SKM-1 treated with dmso at 0.1 percent for 144 hours (cell line): ENCODE measurements around the gene PCDH10.

Experiments used
- DNase-seq: peaks from one replicate; lab custom pipeline; 2025; ENCODE audit not compliant: unreplicated experiment; lab: John Stamatoyannopoulos, UW

PCDH10 gene, protein sequence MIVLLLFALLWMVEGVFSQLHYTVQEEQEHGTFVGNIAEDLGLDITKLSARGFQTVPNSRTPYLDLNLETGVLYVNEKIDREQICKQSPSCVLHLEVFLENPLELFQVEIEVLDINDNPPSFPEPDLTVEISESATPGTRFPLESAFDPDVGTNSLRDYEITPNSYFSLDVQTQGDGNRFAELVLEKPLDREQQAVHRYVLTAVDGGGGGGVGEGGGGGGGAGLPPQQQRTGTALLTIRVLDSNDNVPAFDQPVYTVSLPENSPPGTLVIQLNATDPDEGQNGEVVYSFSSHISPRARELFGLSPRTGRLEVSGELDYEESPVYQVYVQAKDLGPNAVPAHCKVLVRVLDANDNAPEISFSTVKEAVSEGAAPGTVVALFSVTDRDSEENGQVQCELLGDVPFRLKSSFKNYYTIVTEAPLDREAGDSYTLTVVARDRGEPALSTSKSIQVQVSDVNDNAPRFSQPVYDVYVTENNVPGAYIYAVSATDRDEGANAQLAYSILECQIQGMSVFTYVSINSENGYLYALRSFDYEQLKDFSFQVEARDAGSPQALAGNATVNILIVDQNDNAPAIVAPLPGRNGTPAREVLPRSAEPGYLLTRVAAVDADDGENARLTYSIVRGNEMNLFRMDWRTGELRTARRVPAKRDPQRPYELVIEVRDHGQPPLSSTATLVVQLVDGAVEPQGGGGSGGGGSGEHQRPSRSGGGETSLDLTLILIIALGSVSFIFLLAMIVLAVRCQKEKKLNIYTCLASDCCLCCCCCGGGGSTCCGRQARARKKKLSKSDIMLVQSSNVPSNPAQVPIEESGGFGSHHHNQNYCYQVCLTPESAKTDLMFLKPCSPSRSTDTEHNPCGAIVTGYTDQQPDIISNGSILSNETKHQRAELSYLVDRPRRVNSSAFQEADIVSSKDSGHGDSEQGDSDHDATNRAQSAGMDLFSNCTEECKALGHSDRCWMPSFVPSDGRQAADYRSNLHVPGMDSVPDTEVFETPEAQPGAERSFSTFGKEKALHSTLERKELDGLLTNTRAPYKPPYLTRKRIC

GRCh38 chr4:133148690-133149363, at the start of gene PCDH10:
Gene PCDH10 (plus strand): TSS chr4:133149294. CDS start chr4:133150141, 847 bp downstream.
- peak; percentile 83 for DNase-seq

DNA sequence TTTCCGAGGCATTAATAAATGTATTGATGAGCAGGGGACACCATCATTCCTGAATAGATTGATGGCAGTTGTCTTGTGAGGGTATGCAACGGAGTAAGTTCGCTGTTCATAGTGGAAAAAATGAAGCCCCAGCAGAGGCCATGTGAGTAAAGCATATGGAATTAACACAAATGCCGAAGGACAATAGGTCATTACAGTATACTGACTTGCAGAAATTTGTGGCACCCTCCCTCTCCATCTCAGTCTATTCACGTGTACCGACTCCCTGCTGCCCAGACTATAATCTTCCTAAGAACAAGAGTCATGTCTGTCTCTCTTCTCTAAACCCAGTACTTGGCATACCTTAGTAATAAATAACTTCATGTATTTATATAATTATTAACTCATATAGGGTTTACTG, 47.1 kb upstream of the PCDH10 start:
- no peak for DNase-seq

DNA sequence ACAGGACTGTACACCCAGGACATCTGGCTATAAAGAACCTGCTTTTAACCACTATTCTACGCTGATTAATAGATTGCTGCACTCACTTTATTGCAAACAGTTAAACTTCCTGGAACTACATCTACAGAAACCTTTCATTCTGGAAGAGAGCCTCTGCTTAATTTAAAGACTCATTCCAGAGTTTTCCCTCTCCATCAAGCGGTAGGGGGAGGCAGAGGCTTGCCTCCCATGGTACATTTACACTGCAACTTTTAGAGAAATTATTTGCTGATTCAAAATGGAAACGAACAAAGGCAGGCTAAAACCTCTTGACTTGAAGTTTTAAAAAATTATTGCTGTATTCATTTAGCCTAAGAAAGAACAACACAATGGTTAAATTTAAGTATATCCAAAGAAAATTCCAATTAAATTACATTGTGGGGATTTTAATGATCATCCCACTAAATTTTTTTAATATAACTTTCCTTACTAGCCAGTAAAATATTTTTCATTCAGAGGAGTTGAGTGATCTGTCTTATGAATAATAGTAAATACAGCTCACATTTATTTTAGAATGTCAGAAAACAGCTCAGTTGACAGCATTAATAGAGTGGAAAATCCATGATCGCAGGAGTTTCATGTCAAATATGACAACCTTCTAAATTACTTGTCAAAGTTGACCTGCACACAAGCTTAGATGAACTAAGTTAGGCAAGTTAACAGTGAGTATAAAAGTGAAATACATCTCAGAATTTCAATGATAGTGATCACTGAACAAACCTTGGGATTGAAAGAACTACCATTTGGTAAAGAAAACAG, 46.3 kb upstream of the PCDH10 start:
- DNase-seq = no peak

- DNase-seq = no peak
Measured at GRCh38 chr4:133112641-133113040, 36.5 kb upstream of the PCDH10 start.

- DNase-seq = no peak
Measured at GRCh38 chr4:133124746-133125145, 24.3 kb upstream of the PCDH10 start.

DNA sequence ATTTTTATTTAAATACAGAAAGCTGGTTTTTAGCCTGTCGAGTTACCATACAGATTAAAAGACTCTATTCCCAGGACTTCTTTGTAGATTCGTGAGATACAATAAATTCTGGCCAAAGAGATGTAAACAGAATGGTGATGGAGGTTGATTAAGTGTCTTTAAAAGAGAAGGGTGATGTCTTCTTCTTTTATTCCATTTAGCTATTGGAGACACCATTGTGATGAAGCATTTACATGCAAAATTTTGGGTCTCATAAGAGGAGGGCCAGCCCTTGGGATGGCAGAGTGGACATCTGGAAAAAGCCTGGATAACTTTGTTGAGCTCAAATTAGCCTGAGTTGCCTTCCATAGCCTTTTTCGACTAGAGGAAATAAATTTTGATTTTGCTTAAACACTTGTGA, 21.6 kb upstream of the PCDH10 start:
- DNase-seq = no peak

GRCh38 chr4:133129237-133129636, 19.9 kb upstream of the PCDH10 start:
- DNase-seq = no peak

GRCh38 chr4:133130171-133130570, 18.9 kb upstream of the PCDH10 start:
- DNase-seq = no peak

GRCh38 chr4:133131829-133132460, 17.1 kb upstream of the PCDH10 start:
- no peak for DNase-seq

- DNase-seq = no peak
Measured at GRCh38 chr4:133136833-133137232, 12.3 kb upstream of the PCDH10 start.

DNA sequence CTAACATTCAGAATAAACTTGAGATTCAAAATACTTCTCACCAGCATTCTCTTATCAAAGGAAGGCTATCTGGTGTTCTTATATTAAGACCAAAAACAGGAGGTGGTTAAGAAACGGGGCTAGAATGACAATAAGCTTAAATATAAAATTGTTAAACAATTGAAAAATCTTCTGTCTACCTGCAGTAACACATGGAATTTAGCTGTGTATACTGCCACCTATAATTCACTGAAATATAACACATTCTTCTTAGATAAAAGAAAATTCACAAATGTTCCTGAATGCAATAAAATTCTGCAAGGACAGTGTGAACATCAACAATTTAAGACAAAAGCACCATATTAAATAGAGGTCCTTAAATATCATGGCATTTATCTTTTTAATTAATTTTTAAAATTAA, 11.5 kb upstream of the PCDH10 start:
- no peak for DNase-seq

DNA sequence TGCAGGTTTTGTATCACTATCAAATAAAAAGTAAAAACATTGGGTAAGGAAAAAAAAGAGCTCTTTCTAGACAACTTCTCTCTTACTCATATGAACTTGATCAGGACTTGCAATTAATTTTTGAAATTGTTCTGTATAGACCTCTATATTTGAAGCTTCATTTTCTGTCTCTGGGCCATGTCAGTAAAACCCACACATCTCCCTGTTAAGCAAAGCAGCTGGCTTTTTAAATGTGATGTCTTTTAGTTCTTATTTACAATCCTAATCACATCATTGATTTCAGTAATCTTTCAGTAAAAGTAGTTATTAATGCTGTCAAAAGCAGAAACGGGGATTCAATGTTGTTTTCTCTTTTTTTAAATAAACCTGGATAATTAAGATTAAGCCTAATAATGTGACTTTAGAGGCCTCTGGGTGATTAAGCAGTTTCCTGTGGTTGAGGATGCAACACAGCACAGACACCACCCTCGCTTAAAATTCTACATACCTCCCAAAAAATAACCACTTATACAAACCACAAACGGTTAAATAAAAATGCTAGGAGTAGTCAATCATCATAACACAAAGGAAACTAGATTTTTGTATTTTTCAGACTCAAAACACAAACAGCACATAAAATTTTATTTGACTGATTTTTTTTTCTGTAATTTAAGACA, 5.2 kb upstream of the PCDH10 start:
- DNase-seq = no peak

DNA sequence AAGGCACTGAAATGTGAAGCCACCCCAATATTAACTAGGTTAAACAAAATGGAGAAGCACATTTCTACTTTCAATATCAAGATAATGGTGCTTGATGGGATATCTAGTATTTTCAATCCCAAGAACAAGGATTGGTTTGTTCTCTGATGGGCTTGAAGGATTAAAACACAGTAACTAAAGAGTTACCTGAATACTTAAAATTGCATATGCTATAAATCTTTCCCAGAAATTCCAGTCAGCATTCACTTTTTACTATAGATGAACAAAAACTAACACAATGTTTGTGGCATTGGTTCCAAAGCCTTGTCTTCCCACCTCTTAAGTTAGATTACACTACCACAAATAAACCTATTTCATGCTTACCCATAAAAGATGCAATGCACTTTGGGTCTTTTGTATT, 3.9 kb upstream of the PCDH10 start:
- no peak for DNase-seq

DNA sequence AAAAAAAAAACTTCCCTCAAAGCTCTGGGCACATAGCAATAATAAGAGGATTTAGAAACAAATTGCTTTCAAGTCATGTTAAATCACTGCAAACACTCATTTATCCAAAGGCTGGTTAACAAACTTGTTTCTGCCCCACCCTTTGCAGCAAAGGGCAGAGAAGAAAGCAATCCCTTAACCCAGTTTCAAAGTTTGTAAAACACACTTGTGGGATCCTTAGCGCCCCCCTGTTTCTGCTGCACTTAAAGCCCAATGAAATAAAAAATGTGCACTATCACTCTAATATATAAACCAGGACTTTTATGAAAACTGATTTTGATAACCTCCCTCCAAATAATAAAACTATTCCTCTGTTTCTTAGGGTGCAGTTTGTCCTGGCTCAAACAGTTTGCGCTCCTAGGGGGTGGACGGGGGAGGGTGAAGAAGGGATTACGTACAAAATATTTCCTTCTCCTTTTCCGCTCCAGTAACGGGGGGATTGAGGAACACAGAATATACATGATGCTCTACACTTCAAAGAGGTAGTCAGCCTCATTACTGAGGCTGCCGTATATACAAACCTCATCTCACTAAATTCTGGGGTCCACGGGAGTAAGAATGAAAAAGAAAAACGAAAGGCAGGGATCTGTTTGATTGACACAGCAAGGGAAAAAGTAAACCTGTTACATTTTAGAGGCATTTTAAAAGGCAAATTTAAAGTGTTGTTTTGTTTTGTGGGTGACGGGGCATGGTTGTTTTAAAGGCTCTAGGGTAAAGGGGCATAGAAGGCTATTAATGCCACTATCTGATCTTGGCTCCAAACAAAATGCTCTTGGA, 3.1 kb upstream of the PCDH10 start:
- peak; percentile 18 for DNase-seq

GRCh38 chr4:133146574-133147241, 2.4 kb upstream of the PCDH10 start:
- DNase-seq = peak; percentile 40

- no peak for DNase-seq
Measured at GRCh38 chr4:133147286-133147821, 1.7 kb upstream of the PCDH10 start.

DNA sequence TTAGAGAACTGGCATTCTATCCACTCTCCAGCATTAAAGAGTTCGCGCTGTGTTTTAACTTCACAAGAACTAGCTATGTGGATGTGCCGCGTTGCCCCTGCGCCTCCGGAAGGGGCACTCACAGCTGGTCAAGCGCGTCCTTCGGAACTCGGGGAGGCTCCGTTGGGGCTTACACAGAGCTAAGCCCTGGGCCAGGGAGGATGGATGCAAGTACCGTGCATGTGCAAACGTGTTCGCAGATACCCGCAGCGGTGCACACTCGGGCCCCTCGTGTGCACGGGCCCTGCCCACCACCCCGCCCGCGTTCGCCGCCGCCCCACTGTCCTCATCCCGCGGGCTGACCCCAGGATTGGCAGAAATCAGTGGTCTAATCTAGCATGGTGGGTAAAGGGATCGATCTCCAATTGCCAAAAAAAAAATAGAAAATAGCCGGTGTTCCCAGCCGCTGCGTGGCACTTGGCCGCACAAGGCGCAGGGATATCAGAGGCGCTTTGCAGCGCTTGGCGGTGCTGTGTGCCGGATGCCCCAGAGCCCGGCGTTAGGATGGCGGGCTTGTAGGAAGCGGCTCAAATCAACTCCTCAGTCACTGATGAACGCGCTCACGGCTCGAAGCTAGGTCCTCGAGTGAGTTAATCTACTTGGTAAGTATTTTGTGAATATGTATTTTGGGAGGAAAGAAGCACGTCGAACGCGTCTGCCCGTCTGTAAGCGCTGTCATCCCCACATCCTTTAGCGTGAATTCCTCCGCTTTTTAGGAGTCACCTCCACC, 989 bp upstream of the PCDH10 start:
- DNase-seq = no peak
